Ecto neural progenitor cell (in vitro differentiated cells): Measurements from ENCODE around the gene GREM1.

Source experiments
- DNase-seq: peaks from one replicate; pipeline ENCODE4 v3.0.0-alpha.2; 2018; ENCODE audit warnings: low spot score

Gene GREM1

GRCh38 chr15:32787949-32788348 lies 70.1 kb downstream of the GREM1 start:
- DNase-seq, result no peak

- no peak for DNase-seq
Measured at GRCh38 chr15:32790352-32790999, 72.7 kb downstream of the GREM1 start.

GRCh38 chr15:32792436-32792835 lies 74.6 kb downstream of the GREM1 start:
- DNase-seq, result no peak
